Glutamatergic neuron (in vitro differentiated cells): ENCODE measurements around the gene HOOK1. TPM values are rescaled to one million over a fixed set of nuclear protein-coding genes. Genes with fewer than 3 reads are reported as not detected.
"Not testable (repeated sequence)": the region's sequence is repeated elsewhere in the genome, so short reads cannot be mapped to it uniquely, and the experiment has no call there.

Experiments used
- DNase-seq: peaks from one replicate; pipeline ENCODE4 v3.0.0; 2022
- H3K27ac Mint-ChIP-seq: one replicate; pipeline ENCODE4 v1.8.0; 2020; ENCODE audit warnings: mild to moderate bottlenecking, mixed read lengths, inconsistent platforms; ENCODE audit not compliant: unreplicated experiment
- H3K27me3 Mint-ChIP-seq: one replicate; pipeline ENCODE4 v1.8.0; 2020; ENCODE audit warnings: mild to moderate bottlenecking, moderate library complexity, mixed read lengths, inconsistent platforms; ENCODE audit not compliant: unreplicated experiment
- H3K36me3 Mint-ChIP-seq: one replicate; pipeline ENCODE4 v1.8.0; 2020; ENCODE audit warnings: mild to moderate bottlenecking, mixed read lengths, inconsistent platforms; ENCODE audit not compliant: unreplicated experiment
- H3K4me1 Mint-ChIP-seq: one replicate; pipeline ENCODE4 v1.8.0; 2020; ENCODE audit warnings: mild to moderate bottlenecking, low read depth, mixed read lengths, inconsistent platforms; ENCODE audit not compliant: unreplicated experiment
- H3K4me3 Mint-ChIP-seq: one replicate; pipeline ENCODE4 v1.8.0; 2020; ENCODE audit warnings: mild to moderate bottlenecking, mixed read lengths, inconsistent platforms; ENCODE audit not compliant: unreplicated experiment
- H3K9me3 Mint-ChIP-seq: one replicate; pipeline ENCODE4 v1.8.0; 2020; ENCODE audit warnings: mild to moderate bottlenecking, moderate library complexity, mixed read lengths, inconsistent platforms; ENCODE audit not compliant: unreplicated experiment
- total RNA-seq: library from RNA; stranded (reverse); fragmentation: NEBNext Ultra II Directional; extraction: Animal tissue kit (Norgen Biotek cat#: 25700); gene quantifications from one replicate; pipeline ENCODE4 v1.2.1, GENCODE V29; 2021; ENCODE audit not compliant: unreplicated experiment
- TF ChIP-seq, protein P1 (sequence below): fragments of 200-600 bp; sonication (generic); IDR thresholded peaks from one replicate; pipeline ENCODE4 v1.5.0; 2021; ENCODE audit not compliant: partially characterized antibody, unreplicated experiment

Gene HOOK1
- total RNA-seq, 1 donor from 2014 or later = 2.1 TPM

DNA sequence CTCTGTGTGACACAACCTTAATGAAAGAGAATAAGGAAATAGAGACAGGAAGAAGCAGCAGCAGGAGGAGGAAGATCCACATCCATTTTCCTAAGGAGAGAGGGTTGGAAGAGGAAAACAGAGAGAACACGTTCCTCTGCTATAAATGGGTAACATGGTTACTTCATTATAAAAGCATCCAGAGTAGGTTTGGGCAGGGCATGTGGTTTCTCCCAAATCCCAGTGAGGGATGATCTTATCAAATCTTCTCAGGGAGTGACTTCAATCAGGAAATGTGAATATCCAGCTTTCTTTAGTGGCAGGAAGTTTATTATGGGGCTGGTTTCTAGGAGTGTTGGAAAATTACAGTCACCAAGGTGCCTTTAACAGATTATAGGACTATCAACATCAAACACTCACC lies 100.8 kb downstream of the HOOK1 start:
- Mint-ChIP-seq H3K27ac (no peak overlapping the region), H3K4me1 (peaks cover 4% of the 10 kb centered on the region), H3K36me3 (no peaks in the 10 kb centered on the region), H3K27me3 (peaks cover 3% of the 10 kb centered on the region), H3K9me3 (no peaks in the 10 kb centered on the region), H3K4me3 (no peak overlapping the region)
- no peak for DNase-seq
- TF ChIP-seq, protein P1, sequence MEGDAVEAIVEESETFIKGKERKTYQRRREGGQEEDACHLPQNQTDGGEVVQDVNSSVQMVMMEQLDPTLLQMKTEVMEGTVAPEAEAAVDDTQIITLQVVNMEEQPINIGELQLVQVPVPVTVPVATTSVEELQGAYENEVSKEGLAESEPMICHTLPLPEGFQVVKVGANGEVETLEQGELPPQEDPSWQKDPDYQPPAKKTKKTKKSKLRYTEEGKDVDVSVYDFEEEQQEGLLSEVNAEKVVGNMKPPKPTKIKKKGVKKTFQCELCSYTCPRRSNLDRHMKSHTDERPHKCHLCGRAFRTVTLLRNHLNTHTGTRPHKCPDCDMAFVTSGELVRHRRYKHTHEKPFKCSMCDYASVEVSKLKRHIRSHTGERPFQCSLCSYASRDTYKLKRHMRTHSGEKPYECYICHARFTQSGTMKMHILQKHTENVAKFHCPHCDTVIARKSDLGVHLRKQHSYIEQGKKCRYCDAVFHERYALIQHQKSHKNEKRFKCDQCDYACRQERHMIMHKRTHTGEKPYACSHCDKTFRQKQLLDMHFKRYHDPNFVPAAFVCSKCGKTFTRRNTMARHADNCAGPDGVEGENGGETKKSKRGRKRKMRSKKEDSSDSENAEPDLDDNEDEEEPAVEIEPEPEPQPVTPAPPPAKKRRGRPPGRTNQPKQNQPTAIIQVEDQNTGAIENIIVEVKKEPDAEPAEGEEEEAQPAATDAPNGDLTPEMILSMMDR = no peak

DNA sequence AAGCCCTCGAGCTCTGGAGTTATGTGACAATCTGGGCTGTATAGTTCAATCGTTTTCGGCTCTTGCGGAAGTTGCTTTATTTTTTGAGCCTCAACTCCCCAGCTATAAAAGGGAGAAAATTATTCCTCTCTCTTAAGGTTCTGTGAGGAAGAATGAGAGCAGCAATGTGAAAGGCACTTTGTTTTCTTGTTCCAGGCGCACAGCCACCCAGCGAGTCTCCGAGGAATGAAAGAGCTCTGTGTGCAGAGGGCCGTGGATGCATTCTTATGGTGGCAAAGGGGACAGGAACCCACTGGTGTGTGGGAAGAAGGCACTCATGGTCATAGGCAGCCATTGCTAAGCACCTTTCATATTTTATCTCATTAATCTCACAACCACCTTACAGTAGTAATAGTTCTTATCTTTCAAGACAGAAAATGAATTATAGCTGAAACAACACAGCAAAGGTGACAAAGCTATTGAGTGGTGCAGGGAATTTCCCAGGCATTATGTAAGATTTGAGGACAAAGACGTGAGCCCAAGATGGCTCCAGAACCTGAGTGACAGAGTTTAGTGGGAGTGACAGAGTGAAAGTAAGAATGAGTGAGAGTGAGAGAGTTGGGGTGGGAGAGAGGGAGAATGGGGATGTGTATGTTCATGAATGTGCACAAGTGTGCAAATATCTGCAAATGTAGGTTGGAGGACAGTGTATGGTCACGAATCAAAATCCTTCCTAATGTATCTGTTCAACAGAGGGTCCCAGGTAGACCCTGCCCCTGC lies 102.5 kb downstream of the HOOK1 start:
- Mint-ChIP-seq H3K27me3 (peaks cover 3% of the 10 kb centered on the region), H3K4me3 (no peak overlapping the region), H3K4me1 (peaks cover 4% of the 10 kb centered on the region), H3K36me3 (no peaks in the 10 kb centered on the region), H3K9me3 (no peaks in the 10 kb centered on the region), H3K27ac (no peak overlapping the region)
- no peak for DNase-seq
- TF ChIP-seq, protein P1 = no peak

DNA sequence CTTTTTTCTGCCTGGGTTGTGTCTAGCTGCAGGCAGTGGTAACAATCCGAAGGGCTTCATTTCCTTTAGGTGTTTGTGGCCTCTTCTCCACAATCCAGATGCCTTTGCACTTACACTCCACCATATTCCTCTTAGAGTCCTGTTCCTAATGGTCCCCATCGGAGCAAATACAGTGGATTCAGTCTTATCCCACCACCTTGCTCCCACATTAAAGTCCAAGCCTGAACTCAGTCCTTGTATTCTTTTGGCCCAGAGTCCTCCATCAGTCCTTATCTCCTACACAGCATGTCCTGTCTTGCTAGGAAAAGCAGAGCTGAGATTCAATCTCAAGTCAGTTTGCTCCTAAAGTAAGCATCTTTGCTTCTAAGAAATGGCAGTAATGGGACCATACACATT lies 103.0 kb downstream of the HOOK1 start:
- Mint-ChIP-seq H3K4me1 (peaks cover 4% of the 10 kb centered on the region), H3K36me3 (no peaks in the 10 kb centered on the region), H3K27me3 (peaks cover 3% of the 10 kb centered on the region), H3K9me3 (no peaks in the 10 kb centered on the region), H3K27ac (no peak overlapping the region), H3K4me3 (no peak overlapping the region)
- TF ChIP-seq, protein P1 = no peak
- DNase-seq = no peak

DNA sequence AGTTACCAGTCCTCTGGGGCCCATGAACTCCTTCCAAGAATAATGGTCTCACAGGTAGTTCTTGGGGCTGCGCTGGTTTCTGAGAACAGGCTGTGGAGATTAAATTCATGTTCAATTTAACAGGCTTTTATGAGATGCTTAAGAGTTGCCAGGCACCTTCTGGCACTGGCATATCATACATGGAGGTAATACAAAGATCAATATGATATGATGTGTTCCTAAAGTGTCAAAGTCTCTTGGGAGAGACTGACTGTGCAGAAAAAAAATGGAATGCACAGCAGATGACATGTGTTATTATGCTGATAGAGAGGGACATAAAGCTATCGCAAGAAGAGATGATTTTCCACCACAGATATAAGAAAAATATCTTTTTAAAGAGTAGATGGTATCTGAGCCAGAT lies 105.0 kb downstream of the HOOK1 start:
- TF ChIP-seq, protein P1 = no peak
- H3K4me3 Mint-ChIP-seq = no peak overlapping the region
- H3K36me3 Mint-ChIP-seq = no peaks in the 10 kb centered on the region
- peaks cover 4% of the 10 kb centered on the region for H3K4me1 Mint-ChIP-seq
- no peak overlapping the region for H3K27ac Mint-ChIP-seq
- H3K27me3 Mint-ChIP-seq = peaks cover 3% of the 10 kb centered on the region
- H3K9me3 Mint-ChIP-seq = no peaks in the 10 kb centered on the region
- no peak for DNase-seq

DNA sequence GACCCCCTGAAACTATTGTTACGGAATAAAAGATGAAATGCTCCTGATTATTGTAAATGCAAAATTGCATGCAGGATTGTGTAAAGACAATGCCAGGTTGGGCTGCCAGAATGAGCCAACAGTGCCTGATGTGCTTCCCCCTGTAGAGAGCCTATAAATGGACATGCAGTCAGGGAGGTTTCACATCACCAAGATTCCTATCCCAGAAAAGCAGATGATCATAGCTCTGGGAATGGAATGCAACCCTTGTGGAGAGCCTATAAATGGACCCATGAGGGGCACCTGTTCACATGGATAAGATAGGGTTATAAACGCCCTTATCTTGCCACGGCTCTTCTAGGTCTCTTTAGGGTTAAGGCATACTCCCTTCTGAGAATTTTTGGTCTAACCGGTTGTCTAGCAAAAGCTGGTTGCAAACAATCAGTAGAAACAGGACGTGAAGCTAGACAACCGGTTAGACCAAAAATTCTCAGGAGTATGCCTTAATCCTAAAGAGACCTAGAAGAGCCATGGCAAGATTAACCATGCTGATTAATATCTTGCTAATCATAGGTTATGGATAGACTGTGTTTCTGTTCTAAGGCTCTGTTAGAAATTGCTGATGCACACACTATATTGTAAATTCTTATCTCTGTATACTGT lies 106.6 kb downstream of the HOOK1 start:
- H3K36me3 Mint-ChIP-seq, DNase-seq, H3K4me3 Mint-ChIP-seq, H3K27me3 Mint-ChIP-seq, H3K9me3 Mint-ChIP-seq, H3K4me1 Mint-ChIP-seq, H3K27ac Mint-ChIP-seq: not testable (repeated sequence)
